ENCODE results near the gene TMEM200B. TPM values are rescaled to one million over a fixed set of nuclear protein-coding genes. Genes with fewer than 3 reads are reported as not detected.

The TMEM200B gene
- total RNA-seq, 1 experiment from 2014 or later, result 11.3 TPM

DNA sequence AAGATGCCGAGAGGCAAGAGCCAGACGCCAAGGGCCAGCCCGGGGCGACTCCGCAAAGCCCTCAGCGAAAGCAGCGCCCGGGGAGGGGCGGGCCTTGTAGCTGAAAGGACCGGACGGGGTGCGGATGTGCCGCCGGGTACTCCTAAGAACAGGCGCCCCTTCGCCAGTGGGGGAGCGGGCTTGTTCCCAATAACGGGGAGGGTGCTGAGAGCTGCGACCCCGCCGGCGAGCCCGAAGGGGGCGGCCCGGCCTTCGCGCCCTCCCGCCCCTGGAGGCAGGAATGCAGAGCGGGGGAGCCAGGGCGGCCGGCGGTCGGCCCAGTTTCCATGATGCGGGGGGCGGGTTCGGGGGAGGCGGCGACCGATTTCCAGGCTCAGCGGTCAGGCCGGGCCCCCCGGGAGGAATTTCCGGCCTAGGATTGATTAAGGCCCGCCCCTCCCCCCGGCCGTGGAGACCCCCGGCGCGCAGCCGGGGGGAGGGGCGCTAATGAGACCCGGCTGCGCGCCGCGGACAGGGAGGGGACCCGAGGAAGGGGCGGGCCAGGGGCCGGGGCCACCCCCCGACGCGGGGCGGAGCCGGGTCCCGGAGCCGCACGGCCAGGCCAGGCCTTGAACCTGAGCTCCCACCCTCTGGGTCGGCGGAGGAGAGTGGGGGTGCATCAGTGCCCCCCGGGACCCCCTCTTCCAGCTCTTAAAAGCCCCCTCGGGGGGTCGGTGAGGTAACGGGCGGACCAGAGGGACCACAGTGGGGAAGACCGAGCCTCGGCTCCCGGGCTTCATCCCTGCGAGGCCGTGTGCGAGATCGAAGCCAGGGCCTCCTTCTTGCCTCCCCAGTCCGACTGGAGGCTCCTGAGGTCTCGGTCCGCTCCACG lies 898 bp upstream of the TMEM200B start (continued):
- TF ChIP-seq EZH2phosphoT487 (IDR thresholded peaks at IDR 0.05; ENCODE audit: borderline replicate concordance) (no peak), FOSL1 (IDR thresholded peaks at IDR 0.05; ENCODE audit: low read depth) (no peak), EZH2 (IDR thresholded peaks at IDR 0.05) (no peak), CEBPB (IDR thresholded peaks at IDR 0.05; ENCODE audit: low read depth) (no peak), RAD21 (IDR thresholded peaks at IDR 0.05; ENCODE audit: low read depth) (no peak), EGR1 (IDR thresholded peaks at IDR 0.05; ENCODE audit: low read depth) (no peak)

DNA sequence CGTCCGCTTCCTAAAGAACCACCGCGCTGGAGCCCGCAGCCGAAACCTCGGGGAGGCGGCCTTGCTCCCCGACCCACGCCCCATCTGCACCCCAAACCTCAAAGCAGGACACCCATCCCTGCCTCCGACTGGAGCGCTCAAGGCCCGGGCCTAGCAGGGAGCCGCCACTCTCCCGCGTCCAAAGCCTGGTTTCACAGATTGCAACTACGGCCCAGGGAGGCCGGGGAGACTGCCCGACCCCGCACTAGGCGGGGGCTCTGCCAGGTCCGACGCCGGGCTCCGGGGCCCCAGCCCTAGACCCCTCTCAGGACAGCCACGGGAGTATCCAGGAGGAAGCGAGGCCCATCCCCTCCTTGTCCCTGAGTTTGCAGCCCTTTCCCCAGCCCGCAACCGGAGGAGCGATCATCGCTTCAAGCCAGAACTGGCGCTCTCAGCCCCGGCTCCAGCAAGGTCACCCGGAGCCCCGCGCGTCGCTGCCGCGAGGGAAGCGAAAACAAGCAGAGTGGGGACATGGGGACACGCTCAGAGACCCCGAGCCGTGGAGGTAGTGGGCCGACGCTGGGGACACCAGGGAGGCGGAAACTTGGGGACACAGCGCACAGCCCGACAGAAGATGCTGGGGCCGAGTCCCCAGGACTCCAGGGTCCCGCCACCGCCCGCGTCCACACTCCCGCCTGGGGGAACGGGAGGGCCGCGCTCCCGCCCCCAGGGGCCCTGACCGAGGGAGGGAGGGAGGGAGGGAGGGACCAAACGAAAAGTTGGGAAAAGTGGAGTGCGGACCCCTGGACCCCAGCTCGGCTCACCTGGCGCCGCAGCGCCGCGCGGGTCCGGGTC lies 433 bp downstream of the TMEM200B start:
- Histone ChIP-seq H3K4me2 (ENCODE audit: low read length) (peak overlapping the region; percentile 99), H3K9me3 (ENCODE audit: control insufficient read depth in 1 of 2, insufficient read depth in 1 of 2, low read depth in 1 of 2, low read length in 2 of 2) (no peaks in the 10 kb centered on the region), H3K27me3 (ENCODE audit: insufficient read depth, low read length) (no peaks in the 10 kb centered on the region), H2AFZ (ENCODE audit: low read depth, low read length, poor library complexity, severe bottlenecking) (no peak overlapping the region), H4K20me1 (ENCODE audit: insufficient read depth) (no peaks in the 10 kb centered on the region), H3K4me1 (ENCODE audit: control insufficient read depth in 1 of 2, insufficient read depth in 2 of 2, low read length in 2 of 2) (peaks cover 2 to 11% of the 10 kb centered on the region in 2 experiments; a peak in 2 of 4 replicates), H3K36me3 (ENCODE audit: control insufficient read depth in 1 of 2, insufficient read depth in 2 of 2, low read length in 2 of 2) (no peaks in the 10 kb centered on the region), H3K9ac (ENCODE audit: low read length) (peak overlapping the region; percentile 97), H3K79me2 (ENCODE audit: insufficient read depth, low read length) (peaks cover 27% of the 10 kb centered on the region), H3K27ac (ENCODE audit: low read depth, low read length) (peak overlapping the region; percentile 93), H3K9me2 (ENCODE audit: insufficient read depth) (no peaks in the 10 kb centered on the region), H3K4me3 (replicated peaks in 1 of 2; ENCODE audit: low read depth in 1 of 2, low read length in 2 of 2) (peak overlapping the region; percentile 79 to 96)
- ChIA-PET CTCF (interaction anchor here (0.8 to 1.1 kb wide), 6 partner anchors 12 to 90 kb away, joined by 3 to 6 read pairs (median 4); partner anchors contain the start of gene SRSF4), POLR2A (interaction anchor here (0.6 to 1.0 kb wide), 4 partner anchors 12 to 241 kb away, joined by 3 to 5 read pairs (median 3); partner anchors contain the start of gene SRSF4), RAD21 (ENCODE audit: low non-redundant PET in 1 of 2, low total read pairs in 2 of 2, uncharacterized antibody in 2 of 2, unreplicated experiment in 2 of 2) (interaction anchor here in 1 of 2 experiments (1.4 kb wide), 1 partner anchor 241 kb away, joined by 3 read pairs; no protein-coding TSS in a partner anchor)
- no peak for DNase-seq (ENCODE audit: low read depth, low spot score)
- intact Hi-C loops (cut with micrococcal nuclease), result no loop called here
- TF ChIP-seq FOSL1 (IDR thresholded peaks at IDR 0.05; ENCODE audit: low read depth) (no peak), POLR2AphosphoS5 (IDR thresholded peaks at IDR 0.05; ENCODE audit: low read depth, low read length) (peak; percentile 44), ZFX (IDR thresholded peaks at IDR 0.05) (peak; percentile 95), RAD21 (IDR thresholded peaks at IDR 0.05; ENCODE audit: low read depth) (no peak), SRF (IDR thresholded peaks at IDR 0.05; ENCODE audit: low read depth) (no peak)
- TF ChIP-seq, protein P1, sequence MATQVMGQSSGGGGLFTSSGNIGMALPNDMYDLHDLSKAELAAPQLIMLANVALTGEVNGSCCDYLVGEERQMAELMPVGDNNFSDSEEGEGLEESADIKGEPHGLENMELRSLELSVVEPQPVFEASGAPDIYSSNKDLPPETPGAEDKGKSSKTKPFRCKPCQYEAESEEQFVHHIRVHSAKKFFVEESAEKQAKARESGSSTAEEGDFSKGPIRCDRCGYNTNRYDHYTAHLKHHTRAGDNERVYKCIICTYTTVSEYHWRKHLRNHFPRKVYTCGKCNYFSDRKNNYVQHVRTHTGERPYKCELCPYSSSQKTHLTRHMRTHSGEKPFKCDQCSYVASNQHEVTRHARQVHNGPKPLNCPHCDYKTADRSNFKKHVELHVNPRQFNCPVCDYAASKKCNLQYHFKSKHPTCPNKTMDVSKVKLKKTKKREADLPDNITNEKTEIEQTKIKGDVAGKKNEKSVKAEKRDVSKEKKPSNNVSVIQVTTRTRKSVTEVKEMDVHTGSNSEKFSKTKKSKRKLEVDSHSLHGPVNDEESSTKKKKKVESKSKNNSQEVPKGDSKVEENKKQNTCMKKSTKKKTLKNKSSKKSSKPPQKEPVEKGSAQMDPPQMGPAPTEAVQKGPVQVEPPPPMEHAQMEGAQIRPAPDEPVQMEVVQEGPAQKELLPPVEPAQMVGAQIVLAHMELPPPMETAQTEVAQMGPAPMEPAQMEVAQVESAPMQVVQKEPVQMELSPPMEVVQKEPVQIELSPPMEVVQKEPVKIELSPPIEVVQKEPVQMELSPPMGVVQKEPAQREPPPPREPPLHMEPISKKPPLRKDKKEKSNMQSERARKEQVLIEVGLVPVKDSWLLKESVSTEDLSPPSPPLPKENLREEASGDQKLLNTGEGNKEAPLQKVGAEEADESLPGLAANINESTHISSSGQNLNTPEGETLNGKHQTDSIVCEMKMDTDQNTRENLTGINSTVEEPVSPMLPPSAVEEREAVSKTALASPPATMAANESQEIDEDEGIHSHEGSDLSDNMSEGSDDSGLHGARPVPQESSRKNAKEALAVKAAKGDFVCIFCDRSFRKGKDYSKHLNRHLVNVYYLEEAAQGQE (IDR thresholded peaks at IDR 0.05; ENCODE audit: low read depth), result no peak
- TF ChIP-seq, protein P2, sequence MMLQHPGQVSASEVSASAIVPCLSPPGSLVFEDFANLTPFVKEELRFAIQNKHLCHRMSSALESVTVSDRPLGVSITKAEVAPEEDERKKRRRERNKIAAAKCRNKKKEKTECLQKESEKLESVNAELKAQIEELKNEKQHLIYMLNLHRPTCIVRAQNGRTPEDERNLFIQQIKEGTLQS (IDR thresholded peaks at IDR 0.05), result no peak
- TSS peak; percentile 53 for BruUV-seq (replicated peaks)
- ATAC-seq, result peak; percentile 5

Measured in HCT116 (cell line).